Measurements from ENCODE around the gene SERTM2.

GRCh38 chrX:111561851-111562250 is 50.4 kb downstream of the SERTM2 start:
- TF ChIP-seq, protein P1, sequence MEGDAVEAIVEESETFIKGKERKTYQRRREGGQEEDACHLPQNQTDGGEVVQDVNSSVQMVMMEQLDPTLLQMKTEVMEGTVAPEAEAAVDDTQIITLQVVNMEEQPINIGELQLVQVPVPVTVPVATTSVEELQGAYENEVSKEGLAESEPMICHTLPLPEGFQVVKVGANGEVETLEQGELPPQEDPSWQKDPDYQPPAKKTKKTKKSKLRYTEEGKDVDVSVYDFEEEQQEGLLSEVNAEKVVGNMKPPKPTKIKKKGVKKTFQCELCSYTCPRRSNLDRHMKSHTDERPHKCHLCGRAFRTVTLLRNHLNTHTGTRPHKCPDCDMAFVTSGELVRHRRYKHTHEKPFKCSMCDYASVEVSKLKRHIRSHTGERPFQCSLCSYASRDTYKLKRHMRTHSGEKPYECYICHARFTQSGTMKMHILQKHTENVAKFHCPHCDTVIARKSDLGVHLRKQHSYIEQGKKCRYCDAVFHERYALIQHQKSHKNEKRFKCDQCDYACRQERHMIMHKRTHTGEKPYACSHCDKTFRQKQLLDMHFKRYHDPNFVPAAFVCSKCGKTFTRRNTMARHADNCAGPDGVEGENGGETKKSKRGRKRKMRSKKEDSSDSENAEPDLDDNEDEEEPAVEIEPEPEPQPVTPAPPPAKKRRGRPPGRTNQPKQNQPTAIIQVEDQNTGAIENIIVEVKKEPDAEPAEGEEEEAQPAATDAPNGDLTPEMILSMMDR (IDR thresholded peaks at IDR 0.05), result no peak
- no peak for TF ChIP-seq POLR2A (IDR thresholded peaks at IDR 0.05)
